GM04503 (cell line): ENCODE results near the gene ATP6V0C.
"Not testable (repeated sequence)": the region's sequence is repeated elsewhere in the genome, so short reads cannot be mapped to it uniquely, and the experiment has no call there.

ENCODE experiments used
- DNase-seq: peaks from one replicate; pipeline ENCODE4 v3.0.0-alpha.2; 2012; ENCODE audit warnings: low read depth

Gene ATP6V0C

GRCh38 chr16:2550283-2550878, 36.6 kb downstream of the ATP6V0C start:
- DNase-seq: not testable (repeated sequence)

GRCh38 chr16:2551420-2551889, 37.7 kb downstream of the ATP6V0C start:
- DNase-seq: not testable (repeated sequence)

- not testable (repeated sequence) for DNase-seq
Measured at GRCh38 chr16:2554709-2555425, 41.1 kb downstream of the ATP6V0C start.

- not testable (repeated sequence) for DNase-seq
Measured at GRCh38 chr16:2557150-2557549, 43.4 kb downstream of the ATP6V0C start.

GRCh38 chr16:2560131-2560797, 46.5 kb downstream of the ATP6V0C start:
- not testable (repeated sequence) for DNase-seq

GRCh38 chr16:2560798-2561133, 47.0 kb downstream of the ATP6V0C start:
- DNase-seq: not testable (repeated sequence)

- not testable (repeated sequence) for DNase-seq
Measured at GRCh38 chr16:2567506-2567905, 53.8 kb downstream of the ATP6V0C start.

- not testable (repeated sequence) for DNase-seq
Measured at GRCh38 chr16:2568573-2568972, 54.8 kb downstream of the ATP6V0C start.
